Panc1 (cell line): ENCODE measurements around the gene PDZD4.

Source experiments
- CTCF ChIP-seq: fragments of 450-650 bp; IDR thresholded peaks from 2 replicates; pipeline ENCODE4 v1.5.1; 2017; ENCODE audit warnings: mild to moderate bottlenecking
- POLR2AphosphoS5 ChIP-seq: IDR thresholded peaks from 2 replicates; pipeline ENCODE4 v1.6.1; 2012; ENCODE audit warnings: mild to moderate bottlenecking, low read depth, low read length, moderate library complexity

DNA sequence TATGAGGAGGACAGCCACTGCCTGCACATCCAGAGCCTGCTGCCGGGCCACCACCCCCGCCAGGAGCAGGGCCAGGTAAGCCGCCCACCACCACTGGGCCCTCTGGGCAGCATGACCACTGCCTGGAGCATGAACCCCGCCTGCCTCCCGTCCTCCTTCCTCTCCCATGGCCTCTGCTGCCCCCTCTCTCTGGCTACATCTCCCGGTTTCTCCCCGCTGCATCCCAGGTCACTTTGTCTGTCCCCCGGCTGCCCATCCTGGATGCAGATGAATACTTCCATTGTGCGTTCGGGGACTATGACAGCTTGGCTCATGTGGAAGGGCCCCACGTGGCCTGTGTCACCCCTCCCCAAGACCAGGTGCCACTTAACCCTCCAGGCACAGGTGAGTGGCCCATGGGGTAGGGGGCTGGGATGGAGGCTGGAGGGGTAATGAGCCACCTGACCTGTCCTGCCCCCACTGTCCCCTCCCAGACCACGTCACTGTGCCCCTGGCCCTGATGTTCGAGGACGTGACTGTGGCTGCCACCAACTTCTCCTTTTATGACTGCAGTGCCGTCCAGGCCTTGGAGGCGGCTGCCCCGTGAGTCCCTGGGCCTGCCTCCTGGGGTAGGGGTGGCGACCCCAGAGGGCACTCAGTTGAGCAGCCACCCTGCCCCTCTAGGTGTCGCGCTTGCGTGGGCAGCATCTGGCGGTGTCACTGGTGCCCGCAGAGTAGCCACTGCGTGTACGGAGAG, 60.3 kb downstream of the PDZD4 start:
- TF ChIP-seq CTCF (no peak), POLR2AphosphoS5 (no peak)
